A673 (cell line): ENCODE results near the gene IL15.

Experiments used
- EZH2 ChIP-seq: fragments of 200-600 bp; sonication (generic); IDR thresholded peaks from 2 replicates; pipeline ENCODE4 v1.6.1; 2017; ENCODE audit warnings: borderline replicate concordance, low read depth, mild to moderate bottlenecking, mixed read lengths, antibody characterized with exemption, low read length; ENCODE audit not compliant: poor library complexity, severe bottlenecking
- TF ChIP-seq, protein P1 (sequence below): fragments of 300-800, 200-600 bp; sonication (generic); conservative IDR thresholded peaks from 2 replicates; pipeline ENCODE4 v1.5.1; 2017; ENCODE audit warnings: low read depth, mild to moderate bottlenecking, antibody characterized with exemption, low read length, moderate library complexity, mixed read lengths

GRCh38 chr4:141761926-141762325 lies 125.5 kb downstream of the IL15 start:
- TF ChIP-seq, protein P1, sequence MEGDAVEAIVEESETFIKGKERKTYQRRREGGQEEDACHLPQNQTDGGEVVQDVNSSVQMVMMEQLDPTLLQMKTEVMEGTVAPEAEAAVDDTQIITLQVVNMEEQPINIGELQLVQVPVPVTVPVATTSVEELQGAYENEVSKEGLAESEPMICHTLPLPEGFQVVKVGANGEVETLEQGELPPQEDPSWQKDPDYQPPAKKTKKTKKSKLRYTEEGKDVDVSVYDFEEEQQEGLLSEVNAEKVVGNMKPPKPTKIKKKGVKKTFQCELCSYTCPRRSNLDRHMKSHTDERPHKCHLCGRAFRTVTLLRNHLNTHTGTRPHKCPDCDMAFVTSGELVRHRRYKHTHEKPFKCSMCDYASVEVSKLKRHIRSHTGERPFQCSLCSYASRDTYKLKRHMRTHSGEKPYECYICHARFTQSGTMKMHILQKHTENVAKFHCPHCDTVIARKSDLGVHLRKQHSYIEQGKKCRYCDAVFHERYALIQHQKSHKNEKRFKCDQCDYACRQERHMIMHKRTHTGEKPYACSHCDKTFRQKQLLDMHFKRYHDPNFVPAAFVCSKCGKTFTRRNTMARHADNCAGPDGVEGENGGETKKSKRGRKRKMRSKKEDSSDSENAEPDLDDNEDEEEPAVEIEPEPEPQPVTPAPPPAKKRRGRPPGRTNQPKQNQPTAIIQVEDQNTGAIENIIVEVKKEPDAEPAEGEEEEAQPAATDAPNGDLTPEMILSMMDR = no peak
- no peak for TF ChIP-seq EZH2
